GM21529 (cell line): Measurements from ENCODE around the gene AEN.

Source experiments
- ATAC-seq: cut with Tn5 transposase; IDR thresholded peaks from one replicate; pipeline ENCODE4 v1.9.1; 2021; ENCODE audit not compliant: unreplicated experiment

AEN gene

GRCh38 chr15:88649753-88650551 lies 28.8 kb downstream of the AEN start:
- ATAC-seq, result no peak

GRCh38 chr15:88650556-88650955 lies 29.4 kb downstream of the AEN start:
- ATAC-seq, result no peak

GRCh38 chr15:88651136-88651732 lies 30.1 kb downstream of the AEN start:
- no peak for ATAC-seq

GRCh38 chr15:88651971-88652370 lies 30.8 kb downstream of the AEN start:
- ATAC-seq, result no peak

DNA sequence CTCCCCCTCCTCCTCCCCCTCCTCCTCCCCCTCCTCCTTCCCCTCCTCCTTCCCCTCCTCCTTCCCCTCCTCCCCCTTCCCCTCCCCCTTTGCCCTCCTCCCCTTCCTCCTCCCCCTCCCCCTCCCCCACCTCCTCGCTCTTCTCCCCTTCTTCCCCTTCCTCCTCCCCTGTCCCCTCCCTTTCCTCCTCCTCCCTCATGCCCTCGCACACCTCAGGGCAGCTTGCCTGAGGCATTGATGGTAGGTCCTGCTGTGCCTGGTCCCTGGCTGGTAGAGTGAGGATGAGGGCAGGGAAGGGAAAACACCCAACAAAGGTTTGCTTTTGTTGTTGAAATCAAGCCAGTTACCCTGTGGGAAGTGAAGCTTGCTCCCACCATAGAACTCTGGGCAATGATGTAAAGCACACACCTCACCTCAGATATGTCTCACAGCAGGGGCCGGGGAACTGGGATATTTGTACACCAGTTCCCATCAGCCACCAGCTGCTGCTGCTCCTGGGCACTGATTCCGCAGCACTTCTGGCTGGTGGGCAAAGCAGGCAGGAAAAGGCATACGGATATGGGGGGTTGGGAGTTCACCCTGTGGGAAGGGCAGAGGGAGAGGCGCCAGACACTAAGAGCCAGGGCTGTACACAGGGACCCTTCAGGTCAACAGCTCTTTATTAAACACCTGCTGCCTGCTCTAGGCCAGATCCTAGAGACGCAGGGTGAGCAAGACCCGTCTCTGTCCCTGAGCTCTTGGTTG lies 31.5 kb downstream of the AEN start:
- no peak for ATAC-seq

DNA sequence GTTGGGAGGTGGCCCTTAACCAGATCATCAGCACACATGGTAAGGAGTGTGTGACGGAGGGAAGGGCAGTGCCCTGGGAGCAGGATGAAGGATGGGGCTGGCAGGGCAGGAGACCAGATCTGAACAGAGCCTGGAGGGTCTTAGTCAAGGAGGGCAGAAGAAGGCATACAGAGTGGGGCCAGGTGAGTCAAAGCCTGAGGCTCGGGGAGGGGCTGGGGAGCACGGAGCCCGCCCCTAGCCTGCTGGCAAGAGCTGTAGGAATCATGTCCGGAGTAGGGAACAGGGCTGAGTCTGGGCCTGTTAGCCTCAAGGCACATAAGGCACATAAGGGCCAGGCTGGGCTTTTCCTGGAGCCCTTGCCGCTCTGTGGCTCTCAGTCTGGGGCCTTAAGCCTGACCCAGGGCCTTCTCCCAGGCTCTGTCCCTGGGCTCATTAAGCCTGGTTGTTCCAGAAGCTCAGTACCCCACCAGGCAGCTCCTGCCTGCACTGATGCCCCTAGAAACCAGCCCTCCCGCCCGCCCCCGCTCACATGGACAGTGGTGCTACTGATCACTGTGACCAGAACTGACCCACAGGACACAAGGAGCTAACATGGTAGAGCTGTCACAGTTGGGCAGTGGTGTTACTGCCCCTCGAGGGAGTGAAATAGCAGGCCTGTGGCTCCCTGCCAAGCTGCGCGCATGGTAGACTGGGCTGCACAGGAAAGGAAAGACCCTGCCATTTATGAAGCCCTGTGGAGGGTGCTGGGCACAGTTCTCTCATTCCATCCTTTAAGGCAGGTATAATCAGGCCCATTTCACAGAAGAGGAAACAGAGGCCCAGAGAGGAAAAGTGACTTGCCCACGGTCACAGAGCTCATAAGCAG lies 32.3 kb downstream of the AEN start:
- no peak for ATAC-seq

GRCh38 chr15:88654430-88655102 lies 33.4 kb downstream of the AEN start:
- ATAC-seq, result no peak

DNA sequence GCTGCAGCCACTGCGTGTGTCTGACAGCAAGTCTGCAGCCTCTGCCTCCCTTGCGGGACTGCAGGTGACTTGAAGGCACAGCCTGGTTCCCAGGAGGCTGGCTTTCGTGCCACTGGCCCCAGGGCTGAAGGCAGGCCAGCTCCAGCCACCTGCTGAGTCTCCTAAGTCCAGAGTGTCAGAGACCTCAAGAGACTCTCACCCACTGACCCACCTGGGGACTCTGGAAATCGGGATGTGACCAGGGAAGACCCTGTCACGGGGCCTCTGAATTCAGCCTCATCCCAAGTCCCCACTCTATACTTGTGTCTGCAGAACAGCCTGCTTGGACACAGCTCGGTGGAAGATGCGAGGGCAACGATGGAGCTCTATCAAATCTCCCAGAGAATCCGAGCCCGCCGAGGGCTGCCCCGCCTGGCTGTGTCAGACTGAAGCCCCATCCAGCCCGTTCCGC lies 34.0 kb downstream of the AEN start:
- ATAC-seq, result no peak

DNA sequence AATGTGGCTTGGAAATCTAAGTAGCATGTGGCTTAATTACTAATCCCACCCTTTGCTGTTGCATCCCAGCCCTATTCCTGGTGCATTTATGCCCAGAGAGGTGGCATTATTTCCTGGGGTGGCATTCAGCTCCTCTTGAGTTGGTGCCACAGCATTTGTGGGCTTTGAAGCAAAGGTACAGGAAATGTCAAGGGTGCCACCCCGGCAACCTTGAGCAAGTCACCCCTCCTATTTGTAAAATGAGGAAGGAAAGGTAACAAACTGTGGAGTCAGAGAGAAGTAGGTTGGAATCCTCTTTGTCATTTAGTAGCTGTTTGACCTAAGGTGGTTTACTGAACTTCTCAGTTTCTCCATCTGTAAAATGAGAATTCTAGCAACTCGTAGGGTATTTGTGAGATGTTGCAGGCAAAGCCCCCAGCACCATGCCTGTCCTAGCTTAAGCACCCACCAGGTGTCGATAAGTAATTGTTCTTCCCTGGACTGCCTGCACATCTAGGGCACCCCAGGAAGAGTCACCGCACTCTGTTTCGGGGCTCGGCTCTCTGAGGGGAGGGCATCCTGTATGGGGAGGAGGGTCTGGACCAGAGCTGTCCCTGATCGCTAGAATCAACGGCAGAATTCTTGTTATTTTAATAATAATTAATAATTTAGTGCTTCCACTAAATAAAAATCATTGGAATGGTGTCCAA lies 34.8 kb downstream of the AEN start:
- ATAC-seq, result no peak

GRCh38 chr15:88656760-88657221 lies 35.7 kb downstream of the AEN start:
- ATAC-seq, result peak; percentile 94

DNA sequence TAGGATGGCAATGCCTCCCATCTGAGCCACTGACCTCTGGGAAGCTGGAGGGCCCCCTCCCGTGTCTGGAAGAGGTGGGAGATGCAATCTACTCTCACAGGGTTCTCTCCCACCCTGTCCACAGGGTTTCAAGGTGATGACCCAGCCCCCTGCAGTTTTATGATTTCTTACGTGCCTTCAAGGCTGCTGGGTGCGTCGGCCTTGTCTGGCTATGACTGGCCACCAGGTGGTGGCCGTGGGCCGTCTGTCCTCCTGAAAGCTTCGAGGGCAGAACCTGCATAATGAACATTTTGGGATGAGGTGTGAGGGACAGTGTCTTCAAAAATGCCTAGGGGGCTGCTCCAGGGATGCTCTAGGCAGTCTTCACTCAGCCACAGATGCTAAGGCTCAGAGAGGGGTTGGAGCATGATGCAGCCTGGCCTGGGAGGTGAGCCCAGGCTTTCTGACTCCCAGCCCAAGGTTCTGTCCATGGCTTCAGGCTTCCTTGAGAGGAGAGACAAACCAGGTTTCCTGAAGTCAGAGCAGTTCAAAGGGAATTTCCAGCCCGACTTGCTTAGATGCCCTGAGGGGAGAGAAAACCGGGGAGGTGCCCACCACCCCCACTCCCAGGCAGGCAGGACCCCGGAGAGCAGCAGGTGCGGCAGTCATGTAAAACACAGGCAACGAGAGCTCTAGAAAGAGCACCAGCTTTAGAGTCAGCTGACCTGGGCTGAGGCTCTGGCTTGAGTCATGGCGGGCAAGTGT lies 36.4 kb downstream of the AEN start:
- no peak for ATAC-seq

GRCh38 chr15:88658070-88658965 lies 37.2 kb downstream of the AEN start:
- ATAC-seq, result no peak

DNA sequence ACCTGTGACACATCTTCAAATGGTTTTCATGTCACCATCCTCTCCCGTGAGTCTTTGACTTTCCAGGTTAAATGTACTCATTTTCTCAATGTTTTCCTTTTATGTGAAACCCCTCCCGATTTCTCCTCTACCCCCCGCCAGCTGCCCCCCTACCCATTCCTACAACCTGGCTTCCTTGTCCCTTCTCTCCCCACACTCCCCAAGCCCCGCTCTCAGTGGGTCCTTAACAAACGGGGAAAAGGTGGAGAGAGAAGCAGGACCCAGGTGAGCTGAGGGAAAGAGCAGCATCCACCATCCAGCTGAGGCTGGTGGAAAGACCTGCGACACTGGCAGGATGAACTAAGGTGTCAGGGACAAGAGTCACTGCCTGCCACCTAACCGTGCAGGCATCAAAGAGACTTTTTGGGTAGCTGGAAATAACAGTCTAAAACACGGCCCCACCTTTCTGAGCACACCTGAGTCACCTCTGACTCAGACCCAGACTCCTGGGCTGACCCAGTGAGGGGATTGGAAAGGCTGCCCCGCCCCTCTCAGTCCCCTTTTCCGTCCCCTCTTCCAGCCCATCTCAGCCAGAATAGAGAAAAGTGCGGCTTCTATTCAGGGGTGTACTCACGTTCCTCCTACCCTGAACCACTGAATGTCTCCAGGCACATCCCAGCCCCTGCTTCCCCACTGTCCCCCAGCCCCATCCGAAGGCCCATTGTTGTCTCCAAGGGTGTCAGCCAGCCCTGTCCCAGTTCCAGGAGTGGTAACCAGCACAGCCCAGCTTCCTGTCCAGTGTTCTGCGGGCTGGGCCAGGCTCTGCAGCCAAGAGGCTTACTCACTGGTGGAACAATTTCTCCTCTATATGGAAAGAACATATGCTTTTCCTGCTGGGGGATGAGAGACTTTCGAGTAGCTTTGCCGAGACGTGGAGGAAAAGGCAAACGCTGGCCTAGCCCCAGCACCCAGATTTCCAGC lies 38.1 kb downstream of the AEN start:
- no peak for ATAC-seq

- ATAC-seq, result no peak
Measured at GRCh38 chr15:88661041-88661700, 40.0 kb downstream of the AEN start.

DNA sequence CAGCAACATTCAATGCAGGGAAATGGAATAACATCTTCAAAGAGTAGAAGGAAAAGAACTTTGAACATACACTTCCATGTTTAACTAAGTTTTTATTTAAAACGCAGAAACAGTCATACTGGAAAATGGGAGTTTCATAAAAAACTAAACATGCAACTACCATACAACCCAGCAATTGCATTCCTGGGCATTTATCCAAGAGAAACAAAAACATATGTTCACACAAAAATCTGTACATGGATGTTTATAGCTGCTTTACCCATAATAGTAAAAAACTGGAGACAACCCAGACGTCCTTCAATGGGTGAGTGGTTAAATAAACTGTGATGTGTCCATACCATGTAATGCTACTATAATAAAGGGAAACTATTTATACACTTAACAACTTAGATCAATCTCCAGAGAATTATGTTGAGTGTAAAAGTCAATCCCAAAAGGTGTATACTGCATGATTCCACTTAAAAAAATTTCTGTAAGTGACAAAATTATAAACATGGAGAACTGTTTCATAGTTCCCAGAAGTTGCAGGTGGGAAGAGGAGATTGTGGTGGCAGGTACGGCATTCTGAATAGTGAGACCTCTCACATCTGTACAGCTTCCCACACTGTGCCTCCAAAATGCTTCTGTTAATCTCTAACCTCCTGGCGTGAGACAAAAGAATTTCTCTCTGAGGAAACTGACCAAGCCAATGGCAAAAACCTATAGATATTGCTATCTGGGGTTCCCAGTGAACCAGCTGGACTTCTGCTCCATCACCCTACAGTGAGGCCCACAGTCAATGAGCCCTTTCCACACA lies 40.8 kb downstream of the AEN start:
- ATAC-seq, result no peak
